Measurements from ENCODE around the gene GGCT.

The GGCT gene

GRCh38 chr7:30464231-30464671, 40.4 kb downstream of the GGCT start:
- TF ChIP-seq TCF4 (CRISPR knock-in tag; IDR thresholded peaks at IDR 0.05; ENCODE audit: borderline replicate concordance) = no peak
- no peak for TF ChIP-seq OSR1 (CRISPR knock-in tag; IDR thresholded peaks at IDR 0.05)
- no peak for TF ChIP-seq TOX (CRISPR knock-in tag; IDR thresholded peaks at IDR 0.05; ENCODE audit: borderline replicate concordance)
- TF ChIP-seq CSRNP3 (CRISPR knock-in tag; IDR thresholded peaks at IDR 0.05) = no peak
- TF ChIP-seq ESRRG (CRISPR knock-in tag; IDR thresholded peaks at IDR 0.05) = no peak
- no peak for TF ChIP-seq PPARA (CRISPR knock-in tag; IDR thresholded peaks at IDR 0.05; ENCODE audit: borderline replicate concordance)
- TF ChIP-seq TSHZ2 (CRISPR knock-in tag; IDR thresholded peaks at IDR 0.05) = no peak
- no peak for TF ChIP-seq ZC3H10 (CRISPR knock-in tag; IDR thresholded peaks at IDR 0.05)
- TF ChIP-seq, protein P1, sequence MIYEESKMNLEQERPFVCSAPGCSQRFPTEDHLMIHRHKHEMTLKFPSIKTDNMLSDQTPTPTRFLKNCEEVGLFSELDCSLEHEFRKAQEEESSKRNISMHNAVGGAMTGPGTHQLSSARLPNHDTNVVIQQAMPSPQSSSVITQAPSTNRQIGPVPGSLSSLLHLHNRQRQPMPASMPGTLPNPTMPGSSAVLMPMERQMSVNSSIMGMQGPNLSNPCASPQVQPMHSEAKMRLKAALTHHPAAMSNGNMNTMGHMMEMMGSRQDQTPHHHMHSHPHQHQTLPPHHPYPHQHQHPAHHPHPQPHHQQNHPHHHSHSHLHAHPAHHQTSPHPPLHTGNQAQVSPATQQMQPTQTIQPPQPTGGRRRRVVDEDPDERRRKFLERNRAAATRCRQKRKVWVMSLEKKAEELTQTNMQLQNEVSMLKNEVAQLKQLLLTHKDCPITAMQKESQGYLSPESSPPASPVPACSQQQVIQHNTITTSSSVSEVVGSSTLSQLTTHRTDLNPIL (CRISPR knock-in tag; IDR thresholded peaks at IDR 0.05; ENCODE audit: low read depth) = no peak
- no peak for TF ChIP-seq ZFP30 (CRISPR knock-in tag; IDR thresholded peaks at IDR 0.05)
- no peak for TF ChIP-seq GLIS3 (CRISPR knock-in tag; IDR thresholded peaks at IDR 0.05)
- TF ChIP-seq, protein P2, sequence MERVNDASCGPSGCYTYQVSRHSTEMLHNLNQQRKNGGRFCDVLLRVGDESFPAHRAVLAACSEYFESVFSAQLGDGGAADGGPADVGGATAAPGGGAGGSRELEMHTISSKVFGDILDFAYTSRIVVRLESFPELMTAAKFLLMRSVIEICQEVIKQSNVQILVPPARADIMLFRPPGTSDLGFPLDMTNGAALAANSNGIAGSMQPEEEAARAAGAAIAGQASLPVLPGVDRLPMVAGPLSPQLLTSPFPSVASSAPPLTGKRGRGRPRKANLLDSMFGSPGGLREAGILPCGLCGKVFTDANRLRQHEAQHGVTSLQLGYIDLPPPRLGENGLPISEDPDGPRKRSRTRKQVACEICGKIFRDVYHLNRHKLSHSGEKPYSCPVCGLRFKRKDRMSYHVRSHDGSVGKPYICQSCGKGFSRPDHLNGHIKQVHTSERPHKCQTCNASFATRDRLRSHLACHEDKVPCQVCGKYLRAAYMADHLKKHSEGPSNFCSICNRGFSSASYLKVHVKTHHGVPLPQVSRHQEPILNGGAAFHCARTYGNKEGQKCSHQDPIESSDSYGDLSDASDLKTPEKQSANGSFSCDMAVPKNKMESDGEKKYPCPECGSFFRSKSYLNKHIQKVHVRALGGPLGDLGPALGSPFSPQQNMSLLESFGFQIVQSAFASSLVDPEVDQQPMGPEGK (CRISPR knock-in tag; IDR thresholded peaks at IDR 0.05; ENCODE audit: borderline replicate concordance) = no peak
- TF ChIP-seq RARB (CRISPR knock-in tag; IDR thresholded peaks at IDR 0.05) = no peak
- TF ChIP-seq ZNF70 (CRISPR knock-in tag; IDR thresholded peaks at IDR 0.05) = no peak
- no peak for TF ChIP-seq CSDC2 (CRISPR knock-in tag; IDR thresholded peaks at IDR 0.05)
- no peak for TF ChIP-seq ISL1 (CRISPR knock-in tag; IDR thresholded peaks at IDR 0.05)
- TF ChIP-seq BACH2 (CRISPR knock-in tag; IDR thresholded peaks at IDR 0.05; ENCODE audit: borderline replicate concordance) = no peak
- TF ChIP-seq, protein P3, sequence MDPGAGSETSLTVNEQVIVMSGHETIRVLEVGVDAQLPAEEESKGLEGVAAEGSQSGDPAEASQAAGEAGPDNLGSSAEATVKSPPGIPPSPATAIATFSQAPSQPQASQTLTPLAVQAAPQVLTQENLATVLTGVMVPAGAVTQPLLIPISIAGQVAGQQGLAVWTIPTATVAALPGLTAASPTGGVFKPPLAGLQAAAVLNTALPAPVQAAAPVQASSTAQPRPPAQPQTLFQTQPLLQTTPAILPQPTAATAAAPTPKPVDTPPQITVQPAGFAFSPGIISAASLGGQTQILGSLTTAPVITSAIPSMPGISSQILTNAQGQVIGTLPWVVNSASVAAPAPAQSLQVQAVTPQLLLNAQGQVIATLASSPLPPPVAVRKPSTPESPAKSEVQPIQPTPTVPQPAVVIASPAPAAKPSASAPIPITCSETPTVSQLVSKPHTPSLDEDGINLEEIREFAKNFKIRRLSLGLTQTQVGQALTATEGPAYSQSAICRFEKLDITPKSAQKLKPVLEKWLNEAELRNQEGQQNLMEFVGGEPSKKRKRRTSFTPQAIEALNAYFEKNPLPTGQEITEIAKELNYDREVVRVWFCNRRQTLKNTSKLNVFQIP (CRISPR knock-in tag; IDR thresholded peaks at IDR 0.05; ENCODE audit: borderline replicate concordance, low read depth) = no peak
- no peak for ATAC-seq

GRCh38 chr7:30463405-30464145, 41.1 kb downstream of the GGCT start:
- no peak for TF ChIP-seq ZFP3 (CRISPR knock-in tag; IDR thresholded peaks at IDR 0.05)
- TF ChIP-seq ZNF8 (CRISPR knock-in tag; IDR thresholded peaks at IDR 0.05) = no peak
- TF ChIP-seq ZNF70 (CRISPR knock-in tag; IDR thresholded peaks at IDR 0.05) = no peak
- TF ChIP-seq RARB (CRISPR knock-in tag; IDR thresholded peaks at IDR 0.05) = no peak
- TF ChIP-seq CSRNP3 (CRISPR knock-in tag; IDR thresholded peaks at IDR 0.05) = no peak
- no peak for TF ChIP-seq TCF4 (CRISPR knock-in tag; IDR thresholded peaks at IDR 0.05; ENCODE audit: borderline replicate concordance)
- no peak for TF ChIP-seq GLIS3 (CRISPR knock-in tag; IDR thresholded peaks at IDR 0.05)
- no peak for TF ChIP-seq ZFP30 (CRISPR knock-in tag; IDR thresholded peaks at IDR 0.05)
- no peak for TF ChIP-seq OSR1 (CRISPR knock-in tag; IDR thresholded peaks at IDR 0.05)
- no peak for ATAC-seq

Measured in SK-N-SH treated with all-trans-retinoic acid at 6 μM for 48 hours (cell line).